ENCODE data around the gene TNFAIP8L2.

TNFAIP8L2 gene

GRCh38 chr1:151146072-151146411, 10.4 kb upstream of the TNFAIP8L2 start:
- Histone ChIP-seq H3K4me3 (ENCODE audit: low read depth in 1 of 2, low read length in 2 of 2) (peak overlapping the region; percentile 52 to 86), H4K20me1 (ENCODE audit: insufficient read depth, low read length) (no peaks in the 10 kb centered on the region), H3K4me2 (ENCODE audit: insufficient read depth, low read length) (peak overlapping the region; percentile 87), H3K36me3 (ENCODE audit: insufficient read depth, low read length) (no peaks in the 10 kb centered on the region), H3K9me3 (ENCODE audit: insufficient read depth, low read length, severe bottlenecking) (no peaks in the 10 kb centered on the region), H3K9ac (ENCODE audit: low read depth, low read length) (peak overlapping the region; percentile 57), H3K79me2 (ENCODE audit: insufficient read depth, low read length) (no peaks in the 10 kb centered on the region; the same call in 1 of the 2 replicates), H3K27me3 (ENCODE audit: insufficient read depth, low read length, poor library complexity) (no peaks in the 10 kb centered on the region), H3K27ac (ENCODE audit: low read length) (peak overlapping the region; percentile 49; the same call in 1 of the 2 replicates), H3K4me1 (ENCODE audit: insufficient read depth, low read length) (peaks cover 20% of the 10 kb centered on the region), H2AFZ (ENCODE audit: low read depth, low read length) (peak overlapping the region; percentile 77)
- DNase-seq (no peak), ATAC-seq (ENCODE audit: insufficient read depth, low read depth) (no peak)
- no peak for TF ChIP-seq CTCF (IDR thresholded peaks at IDR 0.05; ENCODE audit: borderline replicate concordance, extremely low read depth, low read length, poor library complexity, severe bottlenecking)
- no peak for TF ChIP-seq EZH2 (IDR thresholded peaks at IDR 0.05; ENCODE audit: borderline replicate concordance, low read depth, low read length, severe bottlenecking)

GRCh38 chr1:151146412-151147131, 9.9 kb upstream of the TNFAIP8L2 start, which contains the start of gene SEMA6C:
Gene SEMA6C (minus strand): TSS chr1:151146631. CDS start chr1:151142621, 4,010 bp downstream.
- peak; percentile 91 for DNase-seq
- Histone ChIP-seq H3K9me3 (ENCODE audit: insufficient read depth, low read length, severe bottlenecking) (no peaks in the 10 kb centered on the region), H3K4me1 (ENCODE audit: insufficient read depth, low read length) (peaks cover 20% of the 10 kb centered on the region), H2AFZ (ENCODE audit: low read depth, low read length) (peak within 1 kb of the TSS; percentile 77), H3K4me2 (ENCODE audit: insufficient read depth, low read length) (peak within 1 kb of the TSS; percentile 87), H3K4me3 (ENCODE audit: low read depth in 1 of 2, low read length in 2 of 2) (peak within 1 kb of the TSS; percentile 52 to 86), H4K20me1 (ENCODE audit: insufficient read depth, low read length) (no peaks in the 10 kb centered on the region), H3K9ac (ENCODE audit: low read depth, low read length) (peak within 1 kb of the TSS; percentile 57), H3K36me3 (ENCODE audit: insufficient read depth, low read length) (no peaks in the 10 kb centered on the region), H3K27ac (ENCODE audit: low read length) (peak within 1 kb of the TSS; percentile 78), H3K79me2 (ENCODE audit: insufficient read depth, low read length) (no peaks in the 10 kb centered on the region; the same call in 1 of the 2 replicates), H3K27me3 (ENCODE audit: insufficient read depth, low read length, poor library complexity) (no peaks in the 10 kb centered on the region)
- TF ChIP-seq CTCF (IDR thresholded peaks at IDR 0.05; ENCODE audit: borderline replicate concordance, extremely low read depth, low read length, poor library complexity, severe bottlenecking) (no peak), EZH2 (IDR thresholded peaks at IDR 0.05; ENCODE audit: borderline replicate concordance, low read depth, low read length, severe bottlenecking) (no peak)
- peak; percentile 99 for ATAC-seq (ENCODE audit: insufficient read depth, low read depth)

GRCh38 chr1:151147132-151147503, 9.3 kb upstream of the TNFAIP8L2 start:
- Histone ChIP-seq H3K27me3 (ENCODE audit: insufficient read depth, low read length, poor library complexity) (no peaks in the 10 kb centered on the region), H2AFZ (ENCODE audit: low read depth, low read length) (peak overlapping the region; percentile 77), H3K79me2 (ENCODE audit: insufficient read depth, low read length) (no peaks in the 10 kb centered on the region; the same call in 1 of the 2 replicates), H3K9ac (ENCODE audit: low read depth, low read length) (peak overlapping the region; percentile 57), H3K36me3 (ENCODE audit: insufficient read depth, low read length) (no peaks in the 10 kb centered on the region), H3K9me3 (ENCODE audit: insufficient read depth, low read length, severe bottlenecking) (no peaks in the 10 kb centered on the region), H3K4me2 (ENCODE audit: insufficient read depth, low read length) (peak overlapping the region; percentile 87), H3K27ac (ENCODE audit: low read length) (peak overlapping the region; percentile 78), H3K4me1 (ENCODE audit: insufficient read depth, low read length) (peaks cover 20% of the 10 kb centered on the region), H3K4me3 (ENCODE audit: low read depth in 1 of 2, low read length in 2 of 2) (peak overlapping the region; percentile 52 to 86; a peak in 3 of 4 replicates), H4K20me1 (ENCODE audit: insufficient read depth, low read length) (no peaks in the 10 kb centered on the region)
- no peak for DNase-seq
- TF ChIP-seq EZH2 (IDR thresholded peaks at IDR 0.05; ENCODE audit: borderline replicate concordance, low read depth, low read length, severe bottlenecking) (no peak), CTCF (IDR thresholded peaks at IDR 0.05; ENCODE audit: borderline replicate concordance, extremely low read depth, low read length, poor library complexity, severe bottlenecking) (no peak)
- ATAC-seq (ENCODE audit: insufficient read depth, low read depth) = no peak

All from DND-41 (cell line).